ENCODE measurements around the gene CCDC102B. TPM values are rescaled to one million over a fixed set of nuclear protein-coding genes. Genes with fewer than 3 reads are reported as not detected.

Gene CCDC102B
- total RNA-seq, 1 experiment from 2014 or later, result 3.1 TPM

GRCh38 chr18:68935686-68936085 is 137.8 kb downstream of the CCDC102B start (continued):
- TF ChIP-seq FOXK1 (CRISPR knock-in tag; IDR thresholded peaks at IDR 0.05) (no peak), TCF7 (CRISPR knock-in tag; IDR thresholded peaks at IDR 0.05; ENCODE audit: low read depth) (no peak)

- H3K27ac Mint-ChIP-seq, result no peak overlapping the region
- H3K4me3 Mint-ChIP-seq, result no peak overlapping the region
- H3K9me3 Mint-ChIP-seq, result peaks cover 5% of the 10 kb centered on the region; the same call in 1 of the 2 replicates
- peaks cover 17% of the 10 kb centered on the region for H3K4me1 Mint-ChIP-seq
- no peak for TF ChIP-seq ERG (CRISPR knock-in tag; IDR thresholded peaks at IDR 0.05)
- TF ChIP-seq MAX (CRISPR knock-in tag; IDR thresholded peaks at IDR 0.05), result no peak
- TF ChIP-seq E2F4 (CRISPR knock-in tag; IDR thresholded peaks at IDR 0.05; ENCODE audit: borderline replicate concordance, low read depth), result no peak
- no peak for TF ChIP-seq ATF2 (CRISPR knock-in tag; IDR thresholded peaks at IDR 0.05; ENCODE audit: borderline replicate concordance, low read depth)
- TF ChIP-seq RORB (CRISPR knock-in tag; IDR thresholded peaks at IDR 0.05), result no peak
- TF ChIP-seq ZNF532 (CRISPR knock-in tag; IDR thresholded peaks at IDR 0.05; ENCODE audit: borderline replicate concordance), result no peak
- TF ChIP-seq ZNF425 (CRISPR knock-in tag; conservative IDR thresholded peaks at IDR 0.05), result no peak
- TF ChIP-seq NR2C2 (CRISPR knock-in tag; IDR thresholded peaks at IDR 0.05), result no peak
- no peak for TF ChIP-seq OVOL2 (CRISPR knock-in tag; IDR thresholded peaks at IDR 0.05; ENCODE audit: borderline replicate concordance)
- no peak for TF ChIP-seq ETV6 (CRISPR knock-in tag; IDR thresholded peaks at IDR 0.05)
- no peak for TF ChIP-seq EMX1 (CRISPR knock-in tag; IDR thresholded peaks at IDR 0.05)
- TF ChIP-seq HMGXB4 (CRISPR knock-in tag; IDR thresholded peaks at IDR 0.05), result no peak
- TF ChIP-seq ZMAT4 (CRISPR knock-in tag; IDR thresholded peaks at IDR 0.05), result no peak
- TF ChIP-seq TP53 (CRISPR knock-in tag; IDR thresholded peaks at IDR 0.05), result no peak
- no peak for TF ChIP-seq ZNF671 (CRISPR knock-in tag; IDR thresholded peaks at IDR 0.05)
- TF ChIP-seq KAT7 (CRISPR knock-in tag; IDR thresholded peaks at IDR 0.05; ENCODE audit: borderline replicate concordance), result no peak
- no peak for TF ChIP-seq PREB (CRISPR knock-in tag; IDR thresholded peaks at IDR 0.05; ENCODE audit: borderline replicate concordance)
- TF ChIP-seq JAZF1 (CRISPR knock-in tag; IDR thresholded peaks at IDR 0.05), result no peak
- TF ChIP-seq NFE2L1 (CRISPR knock-in tag; IDR thresholded peaks at IDR 0.05), result no peak
- H3K27me3 Mint-ChIP-seq (ENCODE audit: low read depth), result no peaks in the 10 kb centered on the region
- ATAC-seq (no peak), DNase-seq (ENCODE audit: low spot score) (no peak)
- ChIA-PET CTCF (no interaction called here), POLR2A (no interaction called here)
- no peaks in the 10 kb centered on the region; the same call in 1 of the 2 replicates for H3K36me3 Mint-ChIP-seq
Measured at GRCh38 chr18:68937029-68937599, 139.2 kb downstream of the CCDC102B start.

All from WTC11 (cell line).